HG02571 (cell line): ENCODE data around the gene GGACT.

Experiments used
- ATAC-seq: cut with Tn5 transposase; IDR thresholded peaks from one replicate; pipeline ENCODE4 v1.9.1; 2021; ENCODE audit warnings: mild to moderate bottlenecking, moderate library complexity; ENCODE audit not compliant: unreplicated experiment

Gene GGACT

GRCh38 chr13:100560498-100561157 is 28.0 kb downstream of the GGACT start:
- no peak for ATAC-seq

GRCh38 chr13:100559886-100560285 is 28.7 kb downstream of the GGACT start:
- ATAC-seq, result no peak

- no peak for ATAC-seq
Observed at GRCh38 chr13:100552755-100553154, 35.8 kb downstream of the GGACT start.

- no peak for ATAC-seq
Observed at GRCh38 chr13:100549316-100549715, 39.3 kb downstream of the GGACT start.

GRCh38 chr13:100547791-100548201 is 40.8 kb downstream of the GGACT start:
- no peak for ATAC-seq

- ATAC-seq, result no peak
Observed at GRCh38 chr13:100546713-100547405, 41.7 kb downstream of the GGACT start.

- no peak for ATAC-seq
Observed at GRCh38 chr13:100545684-100546061, 42.9 kb downstream of the GGACT start.

GRCh38 chr13:100544866-100545683 is 43.5 kb downstream of the GGACT start:
- ATAC-seq, result no peak

- no peak for ATAC-seq
Observed at GRCh38 chr13:100543872-100544602, 44.6 kb downstream of the GGACT start.

GRCh38 chr13:100542826-100543156 is 45.8 kb downstream of the GGACT start:
- ATAC-seq, result peak; percentile 84

- no peak for ATAC-seq
Observed at GRCh38 chr13:100541897-100542825, 46.4 kb downstream of the GGACT start.

GRCh38 chr13:100540621-100541020 is 48.0 kb downstream of the GGACT start:
- no peak for ATAC-seq

GRCh38 chr13:100537951-100538462 is 50.6 kb downstream of the GGACT start:
- no peak for ATAC-seq

- ATAC-seq, result no peak
Observed at GRCh38 chr13:100537486-100537885, 51.1 kb downstream of the GGACT start.

GRCh38 chr13:100536643-100537180 is 51.9 kb downstream of the GGACT start:
- ATAC-seq, result no peak

- no peak for ATAC-seq
Observed at GRCh38 chr13:100535426-100536135, 53.0 kb downstream of the GGACT start.

GRCh38 chr13:100534911-100535310 is 53.7 kb downstream of the GGACT start:
- no peak for ATAC-seq

GRCh38 chr13:100534147-100534843 is 54.3 kb downstream of the GGACT start:
- ATAC-seq, result no peak
